ENCODE measurements around the gene CPM.

DNA sequence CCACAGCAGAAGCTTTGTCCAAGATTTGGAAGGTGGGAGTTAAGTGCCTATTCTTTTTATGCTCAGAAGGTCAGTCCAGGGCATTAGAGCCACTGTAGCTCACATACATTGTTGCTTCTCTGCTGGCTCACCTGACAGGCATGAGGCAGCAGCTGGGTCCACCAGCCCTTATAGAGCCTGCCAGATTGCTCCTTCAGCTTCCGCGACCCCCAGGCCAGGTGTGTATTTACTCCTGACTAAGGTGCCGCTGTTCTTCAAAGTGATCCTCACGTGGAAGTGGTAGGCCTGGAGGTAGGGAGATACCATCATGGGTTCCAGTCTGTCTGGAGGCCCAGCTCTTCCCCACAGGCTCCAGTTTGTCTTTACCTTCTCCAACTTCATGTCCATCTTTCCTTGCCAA is 17.5 kb upstream of the CPM start:
- TF ChIP-seq, protein P1, sequence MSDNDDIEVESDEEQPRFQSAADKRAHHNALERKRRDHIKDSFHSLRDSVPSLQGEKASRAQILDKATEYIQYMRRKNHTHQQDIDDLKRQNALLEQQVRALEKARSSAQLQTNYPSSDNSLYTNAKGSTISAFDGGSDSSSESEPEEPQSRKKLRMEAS (IDR thresholded peaks at IDR 0.05; ENCODE audit: insufficient read depth, insufficient read length): no peak
- TF ChIP-seq, protein P2, sequence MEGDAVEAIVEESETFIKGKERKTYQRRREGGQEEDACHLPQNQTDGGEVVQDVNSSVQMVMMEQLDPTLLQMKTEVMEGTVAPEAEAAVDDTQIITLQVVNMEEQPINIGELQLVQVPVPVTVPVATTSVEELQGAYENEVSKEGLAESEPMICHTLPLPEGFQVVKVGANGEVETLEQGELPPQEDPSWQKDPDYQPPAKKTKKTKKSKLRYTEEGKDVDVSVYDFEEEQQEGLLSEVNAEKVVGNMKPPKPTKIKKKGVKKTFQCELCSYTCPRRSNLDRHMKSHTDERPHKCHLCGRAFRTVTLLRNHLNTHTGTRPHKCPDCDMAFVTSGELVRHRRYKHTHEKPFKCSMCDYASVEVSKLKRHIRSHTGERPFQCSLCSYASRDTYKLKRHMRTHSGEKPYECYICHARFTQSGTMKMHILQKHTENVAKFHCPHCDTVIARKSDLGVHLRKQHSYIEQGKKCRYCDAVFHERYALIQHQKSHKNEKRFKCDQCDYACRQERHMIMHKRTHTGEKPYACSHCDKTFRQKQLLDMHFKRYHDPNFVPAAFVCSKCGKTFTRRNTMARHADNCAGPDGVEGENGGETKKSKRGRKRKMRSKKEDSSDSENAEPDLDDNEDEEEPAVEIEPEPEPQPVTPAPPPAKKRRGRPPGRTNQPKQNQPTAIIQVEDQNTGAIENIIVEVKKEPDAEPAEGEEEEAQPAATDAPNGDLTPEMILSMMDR (IDR thresholded peaks at IDR 0.05; ENCODE audit: extremely low read depth in 1 of 2, insufficient read depth in 1 of 2, low read depth in 1 of 2, low read length in 2 of 2): no peak
- no peak for TF ChIP-seq EZH2 (IDR thresholded peaks at IDR 0.05; ENCODE audit: borderline replicate concordance, low read depth, low read length, severe bottlenecking)
- TF ChIP-seq FOS (IDR thresholded peaks at IDR 0.05; ENCODE audit: borderline replicate concordance, insufficient read depth, low read length): no peak
- TF ChIP-seq POLR2A (IDR thresholded peaks at IDR 0.05; ENCODE audit: low read depth, low read length): no peak
- TF ChIP-seq POLR2AphosphoS5 (IDR thresholded peaks at IDR 0.05; ENCODE audit: insufficient read depth, low read depth, low read length): no peak
- no peak for TF ChIP-seq JUN (IDR thresholded peaks at IDR 0.05; ENCODE audit: borderline replicate concordance, insufficient read depth, insufficient read length, low read depth)
- TF ChIP-seq MYC (IDR thresholded peaks at IDR 0.05; ENCODE audit: low read depth, low read length): no peak
- no peak for TF ChIP-seq GATA2 (IDR thresholded peaks at IDR 0.05; ENCODE audit: insufficient read depth, insufficient read length, low read depth, low read length)
